GM23338 (cell line): ENCODE results near the gene OCIAD2. TPM values are rescaled to one million over a fixed set of nuclear protein-coding genes. Genes with fewer than 3 reads are reported as not detected.

Experiments used
- ATAC-seq: fragments of 200-7000 bp; cut with Tn5 transposase; 3 replicates; pipeline ENCODE4 v1.9.1; 2020
- DNase-seq: peaks from one replicate; pipeline ENCODE4 v3.0.0-alpha.2; 2015; ENCODE audit warnings: low spot score
- H2AFZ ChIP-seq: fragments of 200-600 bp; sonication (generic); 2 replicates; pipeline ENCODE4 v1.8.0; 2016; ENCODE audit warnings: antibody characterized with exemption, mild to moderate bottlenecking, moderate library complexity
- H3F3A ChIP-seq: fragments of 200-600 bp; sonication (generic); replicated peaks from 2 replicates; pipeline ENCODE4 v1.8.0; 2017; ENCODE audit warnings: antibody characterized with exemption, mixed run types, low read depth
- H3K27ac ChIP-seq: fragments of 200-600 bp; sonication (generic); 2 replicates; pipeline ENCODE4 v1.6.1; 2016; ENCODE audit warnings: low read depth
- H3K27me3 ChIP-seq: fragments of 200-600 bp; sonication (generic); 2 replicates; pipeline ENCODE4 v1.8.0; 2016; ENCODE audit warnings: mild to moderate bottlenecking, mixed run types, moderate library complexity; ENCODE audit not compliant: insufficient read depth
- H3K36me3 ChIP-seq: fragments of 200-600 bp; sonication (generic); 2 replicates; pipeline ENCODE4 v1.8.0; 2016; ENCODE audit warnings: mild to moderate bottlenecking; ENCODE audit not compliant: insufficient read depth
- H3K4me1 ChIP-seq: fragments of 200-600 bp; sonication (generic); 2 replicates; pipeline ENCODE4 v1.8.0; 2016; ENCODE audit warnings: mild to moderate bottlenecking, moderate library complexity; ENCODE audit not compliant: insufficient read depth
- H3K4me2 ChIP-seq: fragments of 200-600 bp; sonication (generic); 2 replicates; pipeline ENCODE4 v1.7.1; 2017; ENCODE audit warnings: mixed run types
- H3K4me3 ChIP-seq: fragments of 200-600 bp; sonication (generic); 2 replicates; pipeline ENCODE4 v1.6.1; 2016; ENCODE audit warnings: mixed run types
- H3K79me2 ChIP-seq: fragments of 200-600 bp; sonication (generic); replicated peaks from 2 replicates; pipeline ENCODE4 v1.8.0; 2017; ENCODE audit warnings: mild to moderate bottlenecking; ENCODE audit not compliant: insufficient read depth
- H3K9me2 ChIP-seq: fragments of 200-600 bp; sonication (generic); 2 replicates; pipeline ENCODE4 v1.8.0; 2017; ENCODE audit not compliant: insufficient read depth
- H4K20me1 ChIP-seq: fragments of 200-600 bp; sonication (generic); replicated peaks from 2 replicates; pipeline ENCODE4 v1.8.0; 2017; ENCODE audit warnings: mild to moderate bottlenecking; ENCODE audit not compliant: insufficient read depth
- H3K27ac Mint-ChIP-seq: 2 replicates; pipeline ENCODE4 v1.8.0; 2020; ENCODE audit warnings: inconsistent platforms, mild to moderate bottlenecking, moderate library complexity, mixed read lengths
- H3K27me3 Mint-ChIP-seq: 3 replicates; pipeline ENCODE4 v1.8.0; 2022; ENCODE audit warnings: low read depth, mild to moderate bottlenecking, moderate library complexity, mixed read lengths, inconsistent platforms; ENCODE audit not compliant: insufficient read depth, poor library complexity
- H3K36me3 Mint-ChIP-seq: 3 replicates; pipeline ENCODE4 v1.8.0; 2021; ENCODE audit warnings: low read depth, mild to moderate bottlenecking, inconsistent platforms, moderate library complexity, mixed read lengths
- H3K4me1 Mint-ChIP-seq: 3 replicates; pipeline ENCODE4 v1.8.0; 2020; ENCODE audit warnings: mild to moderate bottlenecking, inconsistent platforms, mixed read lengths
- H3K4me3 Mint-ChIP-seq: 3 replicates; pipeline ENCODE4 v1.8.0; 2021; ENCODE audit warnings: moderate library complexity, mild to moderate bottlenecking, inconsistent platforms, mixed read lengths
- H3K9me3 Mint-ChIP-seq: 3 replicates; pipeline ENCODE4 v1.8.0; 2020; ENCODE audit warnings: moderate library complexity, mild to moderate bottlenecking, inconsistent platforms, mixed read lengths
- CREB1 ChIP-seq: fragments of 250-450 bp; sonication (Bioruptor Pico); IDR thresholded peaks from 2 replicates; pipeline ENCODE4 v1.5.0; 2020; ENCODE audit warnings: low read depth, mild to moderate bottlenecking, moderate library complexity
- ETS1 ChIP-seq: IDR thresholded peaks from 2 replicates; pipeline ENCODE4 v1.6.1; 2016; ENCODE audit warnings: antibody characterized with exemption
- EZH2 ChIP-seq: fragments of 200-600 bp; sonication (generic); IDR thresholded peaks from one replicate; pipeline ENCODE4 v1.8.0; 2017; ENCODE audit warnings: antibody characterized with exemption, mild to moderate bottlenecking, low read depth; ENCODE audit not compliant: unreplicated experiment
- EZH2phosphoT487 ChIP-seq: fragments of 200-600 bp; sonication (generic); IDR thresholded peaks from one replicate; pipeline ENCODE4 v1.8.1; 2018; ENCODE audit warnings: antibody characterized with exemption; ENCODE audit not compliant: unreplicated experiment
- JUNB ChIP-seq: IDR thresholded peaks from one replicate; pipeline ENCODE4 v1.6.1; 2016; ENCODE audit warnings: antibody characterized with exemption; ENCODE audit not compliant: unreplicated experiment
- NANOG ChIP-seq: IDR thresholded peaks from 2 replicates; pipeline ENCODE4 v1.6.1; 2016; ENCODE audit warnings: antibody characterized with exemption, borderline replicate concordance
- POLR2AphosphoS5 ChIP-seq: IDR thresholded peaks from 2 replicates; pipeline ENCODE4 v1.6.1; 2016; ENCODE audit warnings: antibody characterized with exemption, low read depth
- REST ChIP-seq: IDR thresholded peaks from one replicate; pipeline ENCODE4 v1.6.1; 2018; ENCODE audit warnings: antibody characterized with exemption; ENCODE audit not compliant: unreplicated experiment
- STAT1 ChIP-seq: IDR thresholded peaks from one replicate; pipeline ENCODE4 v1.6.1; 2016; ENCODE audit warnings: antibody characterized with exemption; ENCODE audit not compliant: unreplicated experiment
- ZNF114 ChIP-seq: fragments of 250-450 bp; sonication (Bioruptor Pico); IDR thresholded peaks from 2 replicates; pipeline ENCODE4 v1.5.0; 2020; ENCODE audit warnings: mild to moderate bottlenecking, moderate library complexity
- ZNF331 ChIP-seq: fragments of 250-450 bp; sonication (Bioruptor Pico); IDR thresholded peaks from 2 replicates; pipeline ENCODE4 v1.5.0; 2020; ENCODE audit warnings: low read depth, mild to moderate bottlenecking, moderate library complexity
- polyA plus RNA-seq: library from polyadenylated mRNA; unstranded; fragments of >200 nt; fragmentation: Nextera tagmentation; extraction: Ambion mirVana; gene quantifications from 2 replicates; pipeline ENCODE4 v1.2.1, GENCODE V29; 2016
- total RNA-seq: library from RNA; depleted of rRNA; stranded (reverse); fragments of >200 nt; shearing (Covaris generic); gene quantifications from 2 replicates; pipeline ENCODE4 v1.2.3, GENCODE V29; 2014

OCIAD2 gene
- total and polyA plus RNA-seq, 2 experiments from 2014 or later: 36.8 to 317 TPM

GRCh38 chr4:48909697-48910096 lies 3.1 kb upstream of the OCIAD2 start:
- DNase-seq: no peak
- Histone ChIP-seq H3K4me2 (no peak overlapping the region), H3K36me3 (no peaks in the 10 kb centered on the region), H3K4me1 (peaks cover 12% of the 10 kb centered on the region), H3K9me2 (peaks cover 8% of the 10 kb centered on the region; the same call in 1 of the 2 replicates), H3K4me3 (no peak overlapping the region), H4K20me1 (no peaks in the 10 kb centered on the region), H3F3A (no peaks in the 10 kb centered on the region), H3K79me2 (peaks cover 14% of the 10 kb centered on the region), H3K27ac (no peak overlapping the region), H2AFZ (peak overlapping the region; percentile 32; the same call in 1 of the 2 replicates), H3K27me3 (no peaks in the 10 kb centered on the region)
- Mint-ChIP-seq H3K27me3 (peaks cover 11% of the 10 kb centered on the region), H3K4me3 (no peak overlapping the region), H3K4me1 (peaks cover 18% of the 10 kb centered on the region), H3K36me3 (peaks cover 2% of the 10 kb centered on the region; the same call in 1 of the 3 replicates), H3K27ac (peak overlapping the region; percentile 27; the same call in 1 of the 2 replicates), H3K9me3 (peaks cover 4% of the 10 kb centered on the region; the same call in 1 of the 3 replicates)
- TF ChIP-seq ZNF114 (CRISPR knock-in tag) (no peak), ETS1 (no peak), CREB1 (CRISPR knock-in tag) (no peak), REST (no peak), EZH2 (no peak), JUNB (no peak), POLR2AphosphoS5 (no peak), EZH2phosphoT487 (no peak), ZNF331 (no peak), NANOG (no peak), STAT1 (no peak)
- no peak for ATAC-seq

GRCh38 chr4:48908687-48909086 lies 2.1 kb upstream of the OCIAD2 start:
- no peak overlapping the region for H3K4me2 ChIP-seq
- Mint-ChIP-seq H3K27me3 (peaks cover 11% of the 10 kb centered on the region), H3K36me3 (peaks cover 7% of the 10 kb centered on the region; the same call in 2 of the 3 replicates), H3K4me3 (no peak overlapping the region), H3K4me1 (peaks cover 20% of the 10 kb centered on the region), H3K27ac (no peak overlapping the region), H3K9me3 (peaks cover 4% of the 10 kb centered on the region; the same call in 1 of the 3 replicates)
- TF ChIP-seq ZNF114 (CRISPR knock-in tag) (no peak), JUNB (no peak), ZNF331 (no peak), ETS1 (no peak), REST (no peak), EZH2phosphoT487 (no peak)
- H3K4me3 ChIP-seq: no peak overlapping the region
- no peaks in the 10 kb centered on the region for H3F3A ChIP-seq
- ATAC-seq (no peak), DNase-seq (no peak)
- H2AFZ ChIP-seq: no peak overlapping the region
- no peaks in the 10 kb centered on the region for H3K27me3 ChIP-seq
- H3K27ac ChIP-seq: no peak overlapping the region
- peaks cover 19% of the 10 kb centered on the region for H3K79me2 ChIP-seq
- H3K9me2 ChIP-seq: peaks cover 8% of the 10 kb centered on the region; the same call in 1 of the 2 replicates
- no peaks in the 10 kb centered on the region; the same call in 1 of the 2 replicates for H4K20me1 ChIP-seq
- H3K4me1 ChIP-seq: peaks cover 12% of the 10 kb centered on the region
- H3K36me3 ChIP-seq: no peaks in the 10 kb centered on the region
